HG03108 (cell line): ENCODE results near the gene KRT13.

Source experiments
- ATAC-seq: cut with Tn5 transposase; IDR thresholded peaks from one replicate; pipeline ENCODE4 v1.9.1; 2021; ENCODE audit warnings: moderate library complexity; ENCODE audit not compliant: unreplicated experiment

Gene KRT13

DNA sequence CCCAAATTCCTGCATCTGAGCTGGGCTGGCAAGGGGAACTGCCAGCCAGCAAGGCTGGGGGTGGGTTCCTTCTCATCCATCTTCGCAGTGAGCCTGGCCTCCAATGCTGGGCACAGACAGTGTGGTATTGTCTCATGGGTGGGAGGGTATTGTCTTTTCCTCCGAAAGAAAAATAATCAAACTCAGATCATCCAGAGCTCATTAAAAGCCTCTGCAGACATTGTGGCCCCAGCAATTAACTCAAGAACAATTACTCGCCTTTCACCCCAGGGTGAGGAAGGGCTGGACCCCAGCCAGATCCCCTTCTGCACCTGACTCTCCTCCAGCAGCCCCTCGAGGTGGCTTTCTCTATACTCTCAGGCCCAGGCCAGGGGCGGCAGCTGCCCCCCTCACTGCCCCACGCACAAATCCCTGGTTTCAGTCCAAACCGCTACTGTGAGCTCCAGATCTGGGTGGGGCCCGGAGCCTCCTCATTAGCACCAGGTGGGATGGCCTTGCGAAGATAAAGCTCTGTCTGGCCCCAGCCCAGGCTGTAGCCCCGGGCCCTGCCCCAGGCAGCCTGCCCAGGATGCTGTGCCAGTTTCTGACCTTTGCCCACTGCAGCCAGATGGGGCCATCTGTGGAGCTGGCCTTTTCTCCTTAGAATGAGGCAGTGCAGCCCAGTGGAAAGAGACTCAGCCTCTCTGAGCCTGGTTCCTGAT is 15.6 kb upstream of the KRT13 start:
- no peak for ATAC-seq

DNA sequence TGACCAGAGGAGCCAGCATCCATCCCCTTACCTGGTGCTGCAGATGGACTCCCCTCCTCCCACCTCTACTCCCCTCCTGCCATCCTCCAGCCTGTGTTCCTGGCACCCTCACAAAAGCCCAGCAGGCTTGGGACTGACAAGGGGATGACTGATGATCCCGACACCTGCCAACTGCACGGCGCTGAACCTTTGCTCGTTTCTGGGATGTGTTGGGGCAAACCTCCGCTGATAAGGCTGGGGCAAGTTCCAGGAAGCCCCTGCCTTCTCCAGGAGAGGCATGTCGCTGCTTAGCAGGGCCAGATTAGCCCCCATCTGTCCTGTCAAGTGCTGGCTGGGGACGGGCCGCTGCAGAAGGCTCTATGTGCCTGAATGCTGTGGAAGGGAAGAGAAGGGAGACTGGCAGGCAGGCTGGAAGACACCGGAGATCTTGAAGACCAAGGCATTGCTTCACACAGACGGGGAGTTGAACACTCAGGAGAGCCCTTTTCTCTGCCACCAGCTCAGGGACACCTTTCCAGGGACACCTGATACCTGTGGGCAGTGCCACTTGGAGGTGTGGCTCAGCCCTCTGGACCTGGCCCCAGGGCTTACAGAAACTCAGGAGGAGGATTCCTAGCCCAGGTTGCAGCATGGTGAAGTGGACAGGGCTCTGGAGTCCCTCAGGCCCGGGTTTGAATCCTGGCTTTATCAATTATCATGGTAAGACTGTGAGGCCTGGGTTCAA is 14.3 kb upstream of the KRT13 start:
- ATAC-seq: no peak

DNA sequence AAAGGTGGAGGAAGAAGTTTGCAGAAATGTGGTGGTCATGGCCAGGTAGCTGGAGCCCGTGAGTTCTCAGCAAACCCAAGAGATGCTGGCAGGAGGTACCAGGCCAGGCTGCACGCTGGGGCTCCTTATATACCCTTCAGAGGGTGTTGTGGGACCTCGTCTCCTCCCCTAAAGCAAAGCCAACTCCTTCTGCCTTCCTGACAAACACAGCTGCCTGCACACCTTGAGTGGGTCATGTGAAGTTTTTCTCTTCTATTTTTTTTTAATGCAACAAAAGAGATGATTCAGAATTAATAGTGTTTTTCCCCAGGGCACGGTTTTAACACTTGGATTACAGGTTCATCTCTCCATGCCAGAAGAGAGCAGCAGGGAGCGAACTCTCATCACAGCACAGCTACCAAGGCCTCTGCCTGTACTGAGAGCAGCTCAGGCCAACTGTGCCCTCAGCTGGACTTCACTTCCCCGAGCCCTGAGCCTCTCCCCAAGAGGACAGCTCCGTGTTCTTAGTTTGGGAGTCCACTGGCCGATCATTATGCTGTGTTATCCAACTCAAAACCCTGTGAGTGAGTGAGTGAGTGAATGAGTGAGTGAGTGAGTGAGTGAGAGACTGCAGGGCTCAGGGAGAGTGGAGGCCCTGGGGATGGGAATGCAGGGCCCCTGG is 13.5 kb upstream of the KRT13 start, which contains the start of gene KRT15:
KRT15 (minus strand) TSS at position 102 of the 661 bp plus-strand sequence; CDS start at position 39, 63 bp downstream.
- no peak for ATAC-seq

DNA sequence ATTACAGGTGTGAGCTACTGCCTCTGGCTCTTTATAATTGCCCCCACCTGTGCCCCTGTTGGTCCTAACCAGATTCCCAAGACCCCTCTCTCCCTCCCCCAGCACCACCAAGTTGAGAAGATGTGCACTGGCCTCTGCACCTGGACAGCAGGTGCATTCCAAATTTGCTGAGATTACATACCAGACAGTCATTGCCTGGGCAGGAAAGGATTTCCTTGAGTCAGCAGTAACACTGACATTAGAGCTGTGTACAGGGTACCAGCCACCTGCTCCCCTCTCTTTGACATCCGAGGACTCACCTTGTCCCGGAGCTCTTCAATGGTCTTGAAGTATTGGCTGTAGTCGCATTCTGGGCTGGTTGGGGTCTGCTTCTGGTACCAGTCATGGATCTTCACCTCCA is 12.6 kb upstream of the KRT13 start:
- no peak for ATAC-seq

DNA sequence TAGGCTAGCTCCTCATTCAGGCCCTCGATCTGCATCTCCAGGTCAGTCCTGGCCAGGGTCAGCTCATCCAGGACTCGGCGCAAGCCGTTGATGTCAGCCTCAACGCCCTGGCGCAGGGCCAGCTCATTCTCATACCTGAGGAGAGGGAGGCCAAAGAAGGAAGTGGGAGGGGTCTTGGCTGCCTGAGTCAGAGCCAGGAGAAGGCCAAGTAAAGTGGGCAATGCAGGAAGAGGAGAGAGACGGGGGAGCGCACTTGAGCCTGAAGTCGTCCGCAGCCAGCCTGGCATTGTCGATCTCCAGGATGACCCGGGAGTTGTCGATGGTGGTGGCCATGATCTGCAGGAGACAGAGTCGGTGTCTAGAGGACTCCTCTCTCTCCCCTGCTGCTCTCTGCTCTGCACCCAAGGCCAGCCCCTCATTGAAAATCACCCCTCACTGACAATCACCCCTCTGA is 11.4 kb upstream of the KRT13 start:
- no peak for ATAC-seq

DNA sequence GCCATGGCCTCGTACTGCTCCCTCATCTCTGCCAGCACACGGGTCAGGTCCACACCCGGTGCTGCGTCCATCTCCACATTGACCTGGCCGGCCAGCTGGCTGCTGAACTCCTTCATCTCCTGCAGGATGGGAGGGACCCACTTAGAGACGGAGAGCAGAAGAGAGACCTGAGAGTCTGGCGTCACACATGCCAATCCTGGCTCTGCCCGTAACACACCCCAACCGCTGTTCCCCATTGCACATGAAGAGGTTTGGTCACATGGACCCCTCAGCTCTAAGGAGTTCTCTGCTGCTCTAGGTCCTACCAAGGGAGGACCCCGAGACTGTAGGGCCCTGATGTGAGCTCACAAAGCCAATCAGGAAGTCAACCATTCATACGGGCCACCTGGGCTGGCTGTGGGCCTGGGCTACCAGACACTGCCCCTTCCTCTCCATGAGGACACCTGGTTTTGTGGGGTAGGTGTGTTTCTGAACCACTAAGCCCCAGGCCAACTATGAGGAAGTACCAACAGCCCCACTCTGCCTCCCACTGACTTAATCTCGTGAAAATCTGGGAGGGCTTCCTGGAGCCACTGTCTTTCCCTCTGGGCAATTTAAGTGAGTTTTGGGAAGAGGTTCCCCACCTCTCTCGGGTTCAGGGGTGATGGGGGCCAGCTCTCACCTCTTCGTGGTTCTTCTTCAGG is 10.9 kb upstream of the KRT13 start:
- no peak for ATAC-seq

DNA sequence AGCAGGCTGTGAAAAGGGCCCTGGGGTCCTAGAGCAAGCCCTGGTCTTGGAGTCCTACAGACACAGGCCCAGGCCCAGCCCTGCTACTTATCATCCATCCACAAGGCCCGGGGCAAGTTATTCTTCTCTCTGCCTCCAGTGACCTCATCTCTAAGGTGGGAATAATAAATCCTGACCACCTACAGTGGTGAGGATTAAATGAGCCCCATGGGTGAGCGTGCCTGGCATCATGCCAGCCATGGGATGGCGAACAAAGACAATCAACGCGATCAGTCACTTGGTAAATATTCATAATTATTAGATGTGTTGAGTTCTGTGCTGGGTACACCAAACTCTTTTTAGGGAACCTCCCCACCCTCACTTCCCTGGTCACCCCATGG is 7.7 kb upstream of the KRT13 start:
- no peak for ATAC-seq

DNA sequence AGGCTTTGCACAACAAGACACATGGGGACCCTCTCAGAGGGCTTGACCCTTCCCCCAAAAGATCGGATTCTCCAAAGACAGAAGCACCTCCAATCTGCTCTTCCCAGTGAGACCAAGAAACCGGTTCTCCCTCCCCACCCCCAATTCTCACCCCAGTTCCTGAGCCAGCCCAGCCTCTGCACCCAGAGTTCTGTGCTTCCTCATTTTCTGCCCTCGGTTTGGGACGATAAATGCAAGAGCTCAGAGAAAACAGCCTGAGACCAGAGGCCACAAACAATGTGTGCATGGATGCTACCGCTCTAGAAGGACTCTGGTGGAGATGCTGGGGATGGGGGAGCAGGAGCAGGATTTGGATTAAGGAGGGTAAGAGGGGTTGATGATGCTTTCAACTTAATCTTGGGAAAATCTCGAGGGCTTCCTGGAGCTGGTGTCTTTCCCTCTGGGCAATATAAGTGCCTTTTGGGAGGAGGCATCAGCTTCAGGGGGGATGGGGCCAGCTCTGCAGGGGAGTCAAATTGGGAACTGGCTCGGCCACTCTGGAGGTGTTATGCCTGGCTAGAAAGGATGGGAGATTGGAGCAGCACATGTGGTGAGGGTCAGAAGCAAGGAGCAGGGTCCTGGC is 7.2 kb upstream of the KRT13 start:
- no peak for ATAC-seq

DNA sequence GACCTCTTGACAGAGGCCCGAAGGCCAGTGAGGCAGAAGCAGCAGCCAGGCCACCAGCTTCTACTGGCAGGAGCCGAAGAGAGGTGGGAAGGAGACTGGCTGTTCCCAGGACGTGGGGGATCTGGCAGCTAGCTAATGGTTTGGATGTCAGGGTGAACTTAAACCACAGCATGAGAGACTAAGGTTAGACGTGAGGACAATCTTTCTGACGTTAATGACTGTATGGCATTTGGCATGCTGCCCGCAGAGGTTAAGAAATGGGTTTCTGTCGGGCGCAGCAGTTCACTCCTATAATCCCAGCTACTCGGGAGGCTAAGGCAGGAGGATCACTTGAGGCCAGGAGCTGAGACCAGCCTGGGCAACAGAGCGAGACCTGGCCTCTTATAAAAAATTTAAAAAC is 6.3 kb upstream of the KRT13 start:
- no peak for ATAC-seq

DNA sequence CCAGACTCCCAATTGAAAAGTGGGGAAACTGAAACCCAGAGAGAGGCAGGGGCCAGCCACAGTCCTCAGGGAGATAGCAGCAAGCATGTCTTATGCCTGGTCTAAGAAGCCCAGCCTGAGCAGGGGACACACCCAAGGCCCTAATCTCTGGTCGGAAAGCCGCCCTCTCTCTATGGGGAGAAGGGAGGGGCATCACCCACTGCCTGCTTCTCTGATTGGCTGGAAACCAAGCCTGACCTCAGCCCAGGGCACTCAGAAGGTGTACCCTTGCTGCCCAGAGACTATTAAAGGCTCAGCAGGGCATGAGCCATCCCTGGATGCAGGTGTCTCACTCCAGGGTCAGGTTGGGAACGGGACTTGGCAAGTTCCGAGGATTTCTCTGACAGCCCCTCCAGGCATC is 5.7 kb upstream of the KRT13 start:
- no peak for ATAC-seq

DNA sequence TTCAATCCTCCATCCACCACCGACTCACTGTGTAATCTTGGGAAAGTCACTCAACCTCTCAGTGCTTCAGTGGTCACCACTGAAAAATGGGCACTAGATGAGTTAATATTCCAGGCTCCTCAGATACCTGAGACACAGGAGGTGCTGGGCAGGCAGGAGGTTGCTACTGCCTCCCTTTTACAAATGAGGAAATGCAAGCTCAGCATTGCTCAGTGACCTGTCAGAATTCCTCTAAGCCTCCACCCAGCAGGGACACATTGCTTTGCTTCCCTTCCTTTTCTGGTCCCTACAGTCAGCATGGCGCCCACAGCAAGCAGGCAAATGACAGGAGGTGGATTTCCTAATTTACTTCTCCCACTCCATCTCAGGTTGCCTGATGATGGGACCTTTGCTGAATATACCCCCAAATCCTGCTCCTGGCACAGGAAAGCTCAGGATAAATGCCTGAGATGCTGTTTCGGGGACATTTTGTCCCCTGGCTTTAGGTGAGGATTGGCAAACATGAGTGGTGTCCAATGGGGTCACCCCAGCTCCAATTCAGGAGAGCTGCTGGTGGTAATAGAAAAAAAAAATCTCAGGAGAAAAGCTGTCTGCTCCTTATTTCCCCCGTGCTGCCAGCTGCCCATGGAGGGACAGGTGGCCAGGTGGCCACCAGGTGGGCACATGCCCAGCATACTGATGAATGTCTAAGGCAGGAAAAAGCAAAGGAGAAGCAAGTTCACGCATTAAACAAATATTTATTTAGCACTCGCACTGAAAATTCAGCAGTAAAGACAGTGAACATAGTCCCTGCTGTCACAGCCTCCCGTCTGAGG is 5.0 kb upstream of the KRT13 start:
- no peak for ATAC-seq

DNA sequence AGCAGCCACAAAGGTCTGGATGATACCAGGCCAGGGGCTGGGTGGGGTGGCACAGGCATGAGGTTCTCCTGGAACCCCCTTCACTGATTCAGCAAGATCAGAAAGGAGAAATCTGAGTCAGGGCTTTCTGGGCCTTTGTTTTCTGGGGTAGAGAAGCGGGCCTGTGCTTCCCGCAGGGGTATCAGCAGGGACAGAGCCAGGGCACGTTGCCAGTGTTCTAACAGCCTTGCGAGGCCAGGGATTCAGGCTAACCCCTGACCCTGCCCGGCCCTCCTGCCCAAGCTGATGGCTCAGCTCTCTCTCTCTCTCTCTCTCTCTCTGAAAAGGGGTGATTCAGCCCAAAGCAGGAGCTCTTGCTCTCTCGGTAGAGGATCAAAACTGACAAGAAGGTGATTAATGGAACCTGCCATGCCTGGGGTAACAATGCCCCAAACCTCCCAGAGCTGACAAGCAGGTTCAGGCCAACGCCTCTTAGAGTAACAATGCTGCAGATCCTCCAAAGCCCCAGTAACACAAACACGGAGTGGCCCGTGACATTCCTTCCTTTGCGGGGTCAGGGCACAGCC is 2.0 kb upstream of the KRT13 start:
- no peak for ATAC-seq

DNA sequence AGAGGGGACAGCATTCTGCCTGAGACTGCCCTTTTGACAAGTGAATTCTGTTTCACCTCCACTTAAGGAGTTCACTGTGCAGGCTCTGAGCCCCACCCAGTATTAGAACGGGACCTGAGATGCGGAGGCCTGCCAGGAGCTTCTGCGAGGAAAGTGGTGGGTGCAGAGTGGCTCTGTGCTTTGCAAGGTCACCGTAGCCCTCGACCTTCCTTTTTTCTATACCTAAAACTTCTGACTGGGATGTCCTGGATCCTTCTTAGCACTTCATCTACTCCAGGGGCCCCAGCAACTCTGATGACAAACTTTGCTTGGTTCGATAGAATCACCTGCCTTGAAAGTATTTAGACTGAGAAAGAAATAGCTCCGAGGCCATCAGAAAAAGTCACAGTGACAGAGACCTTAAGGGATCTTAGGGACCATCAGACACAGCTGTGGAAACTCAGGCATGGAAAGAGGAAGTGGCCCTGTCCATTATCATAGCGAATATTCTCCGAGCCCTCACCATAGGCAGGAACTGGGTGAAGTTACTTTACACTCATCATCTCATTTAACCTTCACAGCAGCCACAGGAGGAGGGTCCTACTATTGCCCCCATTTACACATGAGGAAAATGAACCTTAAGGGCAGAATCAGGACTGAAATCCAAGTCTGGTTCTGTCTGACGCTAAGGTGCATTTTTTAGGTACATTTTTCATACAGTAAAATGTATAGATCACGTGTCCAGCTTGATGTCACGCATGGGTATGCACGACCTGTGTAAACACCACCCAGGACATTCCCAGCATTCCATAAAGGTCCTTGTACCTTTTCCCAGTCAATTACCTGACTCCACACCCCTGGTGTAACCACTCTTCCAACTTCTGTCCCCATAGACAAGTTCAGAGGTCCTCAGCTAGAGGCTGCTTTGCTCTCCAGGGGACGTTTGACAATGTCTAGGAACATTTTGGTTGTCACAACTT is 676 bp upstream of the KRT13 start:
- ATAC-seq: no peak

DNA sequence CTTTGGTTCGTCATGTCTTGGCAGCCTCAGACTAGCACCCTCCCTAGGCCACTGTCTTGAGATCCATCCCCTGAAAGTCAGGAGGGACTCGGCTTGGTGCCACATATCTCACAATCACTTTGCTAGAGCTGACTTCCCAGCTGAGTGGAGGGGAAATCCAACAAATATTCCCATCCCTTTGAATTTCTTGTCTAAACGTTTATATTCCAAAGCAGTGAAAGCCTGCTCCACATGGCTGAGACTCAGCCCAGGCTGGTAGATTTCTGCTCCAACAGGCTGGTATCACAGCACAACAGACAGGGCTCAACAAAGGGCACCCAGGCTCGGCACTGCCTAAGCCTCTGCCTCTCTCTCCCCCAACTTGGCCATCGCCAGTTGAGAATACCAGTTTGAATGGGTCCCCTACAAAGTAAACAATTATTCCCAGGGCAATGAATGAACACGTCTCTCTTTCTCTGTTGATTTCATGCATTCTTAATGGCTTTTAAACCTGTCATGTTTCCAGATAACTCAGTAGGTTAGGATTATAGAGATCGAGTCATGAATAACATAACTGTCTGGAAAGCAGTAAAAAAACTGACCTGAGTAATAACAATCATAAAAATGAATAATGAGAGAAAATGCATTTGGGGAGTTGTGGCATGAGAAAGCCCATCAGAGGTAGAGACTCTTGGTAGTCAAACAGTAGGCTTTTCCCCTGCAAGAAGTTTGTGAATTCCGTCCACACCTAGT is 1.0 kb downstream of the KRT13 start:
- ATAC-seq: no peak

DNA sequence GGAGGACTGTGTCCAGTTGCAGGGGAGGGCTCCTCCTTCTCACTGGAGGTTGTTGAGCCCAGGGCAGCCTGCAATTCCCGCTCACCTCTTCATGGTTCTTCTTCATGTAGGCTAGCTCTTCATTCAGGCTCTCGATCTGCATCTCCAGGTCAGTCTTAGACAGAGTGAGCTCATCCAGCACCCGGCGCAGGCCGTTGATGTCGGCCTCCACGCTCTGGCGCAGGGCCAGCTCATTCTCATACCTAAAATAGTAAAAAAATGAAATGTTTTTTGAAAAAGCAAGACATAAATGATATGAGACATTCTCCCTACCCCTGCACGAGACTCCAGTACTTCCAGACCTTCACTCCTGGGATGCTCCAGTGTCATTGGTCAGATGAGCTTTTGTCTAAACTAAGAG is 2.2 kb downstream of the KRT13 start:
- ATAC-seq: no peak

DNA sequence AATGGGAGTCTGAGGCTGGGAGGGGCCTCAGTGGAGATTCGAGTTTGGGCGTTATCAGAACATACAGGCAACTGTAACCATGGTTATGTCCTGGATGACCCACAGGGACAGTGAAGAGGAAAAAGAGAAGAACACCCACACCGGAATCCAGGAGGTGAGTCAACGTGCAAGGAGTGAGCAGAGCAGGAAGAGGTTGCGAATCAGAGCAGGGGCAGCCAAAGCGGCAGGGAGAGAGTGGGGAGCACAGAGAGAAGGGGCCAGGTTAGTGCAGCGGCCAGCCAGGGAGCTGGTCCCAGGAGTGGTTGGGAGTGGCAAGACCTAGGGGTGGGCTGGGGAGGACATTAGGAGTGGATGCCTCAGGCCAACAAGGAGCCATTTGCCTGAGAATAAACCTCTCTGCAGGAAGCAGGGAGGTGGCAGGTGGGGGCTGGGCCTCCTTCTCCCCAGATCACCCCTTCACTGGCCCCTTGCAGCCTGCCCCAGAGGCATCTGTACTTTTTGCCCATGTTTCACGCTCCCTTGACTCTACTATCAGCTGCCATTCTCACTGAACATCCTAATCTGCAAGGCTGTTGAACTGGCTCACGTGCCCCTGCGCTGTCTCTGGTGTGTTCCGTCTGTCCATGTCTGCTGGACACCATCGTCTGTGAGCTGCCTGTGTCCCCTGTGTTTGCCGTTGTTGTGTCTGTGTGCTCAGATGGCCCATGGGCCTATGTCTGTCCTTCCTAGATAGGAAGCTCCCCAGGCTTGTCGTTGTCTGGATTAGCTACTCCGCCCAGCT is 5.1 kb downstream of the KRT13 start:
- no peak for ATAC-seq

DNA sequence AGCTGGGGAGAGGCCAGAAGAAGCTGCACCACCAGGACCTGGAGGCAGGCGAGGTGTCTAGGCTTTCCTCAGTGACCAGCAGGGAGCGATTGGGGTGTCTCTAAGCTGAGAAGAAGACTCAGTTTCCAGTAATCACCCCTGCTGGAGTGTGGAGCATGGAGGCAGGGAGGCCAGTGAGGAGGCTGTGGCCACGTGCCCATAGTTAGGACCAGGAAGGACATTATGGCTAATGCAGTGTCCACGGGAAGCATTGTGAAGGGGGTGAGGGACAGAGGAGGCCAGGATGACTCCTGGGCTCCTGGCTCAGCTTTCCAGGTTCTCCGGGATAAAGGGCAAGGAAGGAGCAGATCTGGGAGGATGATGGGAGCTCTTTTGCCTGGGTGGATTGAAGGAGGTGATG is 5.7 kb downstream of the KRT13 start:
- ATAC-seq: no peak
